ENCODE data around the gene UACA.

Gene UACA

GRCh38 chr15:70796516-70797310 is 33.4 kb upstream of the UACA start:
- no peaks in the 10 kb centered on the region for H3K36me3 ChIP-seq (ENCODE audit: low read depth)
- no peak for TF ChIP-seq CTCF (IDR thresholded peaks at IDR 0.05; ENCODE audit: poor library complexity, severe bottlenecking)
- H3K4me1 ChIP-seq (ENCODE audit: insufficient read depth, poor library complexity, severe bottlenecking), result peaks cover 34% of the 10 kb centered on the region
- peak overlapping the region; percentile 89 for H3K27ac ChIP-seq (ENCODE audit: poor library complexity, severe bottlenecking)
- peak; percentile 35 for DNase-seq (ENCODE audit: low spot score)
- H3K4me3 ChIP-seq (ENCODE audit: severe bottlenecking), result no peak overlapping the region
- no peaks in the 10 kb centered on the region for H3K9me3 ChIP-seq (ENCODE audit: severe bottlenecking)
- ATAC-seq (ENCODE audit: low read depth), result no peak
- no peaks in the 10 kb centered on the region for H3K27me3 ChIP-seq (ENCODE audit: insufficient read depth, poor library complexity, severe bottlenecking)

DNA sequence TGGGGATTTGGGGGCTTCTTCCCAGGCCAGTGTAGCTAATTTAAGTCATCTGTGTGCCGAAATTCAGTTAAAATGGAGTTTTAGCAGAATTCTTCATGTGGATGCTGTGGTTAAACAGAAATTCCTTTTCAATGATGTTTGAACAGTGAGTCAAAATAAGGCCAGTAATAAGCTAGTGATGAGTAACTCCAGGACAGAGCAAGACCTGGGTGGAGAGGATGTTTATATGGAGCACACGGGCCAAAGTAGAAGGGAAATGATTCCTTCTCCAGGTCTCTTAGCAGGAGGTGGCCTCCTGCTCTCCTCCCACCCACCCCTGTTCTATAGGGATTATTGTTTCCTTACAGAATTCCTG is 31.9 kb upstream of the UACA start:
- ATAC-seq (ENCODE audit: low read depth), result peak; percentile 98
- no peaks in the 10 kb centered on the region for H3K36me3 ChIP-seq (ENCODE audit: low read depth)
- H3K4me3 ChIP-seq (ENCODE audit: severe bottlenecking), result no peak overlapping the region
- H3K4me1 ChIP-seq (ENCODE audit: insufficient read depth, poor library complexity, severe bottlenecking), result peaks cover 30% of the 10 kb centered on the region
- DNase-seq (ENCODE audit: low spot score), result peak; percentile 69
- peak overlapping the region; percentile 89 for H3K27ac ChIP-seq (ENCODE audit: poor library complexity, severe bottlenecking)
- no peaks in the 10 kb centered on the region for H3K9me3 ChIP-seq (ENCODE audit: severe bottlenecking)
- no peak for TF ChIP-seq CTCF (IDR thresholded peaks at IDR 0.05; ENCODE audit: poor library complexity, severe bottlenecking)
- H3K27me3 ChIP-seq (ENCODE audit: insufficient read depth, poor library complexity, severe bottlenecking), result no peaks in the 10 kb centered on the region

- Histone ChIP-seq H3K4me3 (ENCODE audit: severe bottlenecking) (no peak overlapping the region), H3K4me1 (ENCODE audit: insufficient read depth, poor library complexity, severe bottlenecking) (peaks cover 25% of the 10 kb centered on the region), H3K36me3 (ENCODE audit: low read depth) (no peaks in the 10 kb centered on the region), H3K27ac (ENCODE audit: poor library complexity, severe bottlenecking) (peak overlapping the region; percentile 89), H3K27me3 (ENCODE audit: insufficient read depth, poor library complexity, severe bottlenecking) (no peaks in the 10 kb centered on the region), H3K9me3 (ENCODE audit: severe bottlenecking) (no peaks in the 10 kb centered on the region)
- DNase-seq (ENCODE audit: low spot score), result peak; percentile 42
- peak; percentile 30 for ATAC-seq (ENCODE audit: low read depth)
- TF ChIP-seq CTCF (IDR thresholded peaks at IDR 0.05; ENCODE audit: poor library complexity, severe bottlenecking), result no peak
Measured at GRCh38 chr15:70794596-70795310, 31.4 kb upstream of the UACA start.

GRCh38 chr15:70793694-70794093 is 30.3 kb upstream of the UACA start:
- H3K4me1 ChIP-seq (ENCODE audit: insufficient read depth, poor library complexity, severe bottlenecking), result peaks cover 26% of the 10 kb centered on the region
- no peak overlapping the region for H3K27ac ChIP-seq (ENCODE audit: poor library complexity, severe bottlenecking)

More at GRCh38 chr15:70793694-70794093, 30.3 kb upstream of the UACA start:
- ATAC-seq (ENCODE audit: low read depth) (no peak), DNase-seq (ENCODE audit: low spot score) (peak; percentile 64)
- no peak for TF ChIP-seq CTCF (IDR thresholded peaks at IDR 0.05; ENCODE audit: poor library complexity, severe bottlenecking)
- no peaks in the 10 kb centered on the region for H3K9me3 ChIP-seq (ENCODE audit: severe bottlenecking)
- H3K36me3 ChIP-seq (ENCODE audit: low read depth), result no peaks in the 10 kb centered on the region
- H3K27me3 ChIP-seq (ENCODE audit: insufficient read depth, poor library complexity, severe bottlenecking), result no peaks in the 10 kb centered on the region
- no peak overlapping the region for H3K4me3 ChIP-seq (ENCODE audit: severe bottlenecking)

Data from RWPE2 (cell line).